ENCODE results near the gene PRKD2. TPM values are rescaled to one million over a fixed set of nuclear protein-coding genes. Genes with fewer than 3 reads are reported as not detected.
"Not testable (repeated sequence)": the region's sequence is repeated elsewhere in the genome, so short reads cannot be mapped to it uniquely, and the experiment has no call there.

The PRKD2 gene
- 41.9 and 43.9 TPM in 2 replicates for total RNA-seq
- long read RNA-seq, partial matches to known transcripts = 5 of 9 reads
- long read RNA-seq, other reads (novel, unspliced or antisense) = 0 of 9 reads

GRCh38 chr19:46717034-46717715 is at the start of gene PRKD2:
Gene PRKD2 (minus strand): TSS chr19:46717114. CDS start chr19:46716370, 744 bp downstream.
- peak within 1 kb of the TSS; percentile 93 for H3K27ac Mint-ChIP-seq (ENCODE audit: unreplicated experiment)
- TF ChIP-seq CTCF (IDR thresholded peaks at IDR 0.05) = no peak
- no peaks in the 10 kb centered on the region for H3K9me3 Mint-ChIP-seq (ENCODE audit: unreplicated experiment)
- peak within 1 kb of the TSS; percentile 93 for H3K4me3 Mint-ChIP-seq (ENCODE audit: unreplicated experiment)
- no peaks in the 10 kb centered on the region for H3K27me3 Mint-ChIP-seq (ENCODE audit: unreplicated experiment)
- peak; percentile 95 for DNase-seq (ENCODE audit: extremely low spot score, unreplicated experiment)
- peaks cover 13% of the 10 kb centered on the region for H3K36me3 Mint-ChIP-seq (ENCODE audit: unreplicated experiment)
- H3K4me1 Mint-ChIP-seq (ENCODE audit: unreplicated experiment) = peaks cover 30% of the 10 kb centered on the region

GRCh38 chr19:46764817-46765291 is 47.9 kb upstream of the PRKD2 start:
- no peak for TF ChIP-seq CTCF (IDR thresholded peaks at IDR 0.05)
- no peak overlapping the region for H3K27ac Mint-ChIP-seq (ENCODE audit: unreplicated experiment)
- H3K4me1 Mint-ChIP-seq (ENCODE audit: unreplicated experiment) = peaks cover 20% of the 10 kb centered on the region
- no peak overlapping the region for H3K4me3 Mint-ChIP-seq (ENCODE audit: unreplicated experiment)
- DNase-seq (ENCODE audit: extremely low spot score, unreplicated experiment) = no peak
- H3K9me3 Mint-ChIP-seq (ENCODE audit: unreplicated experiment) = no peaks in the 10 kb centered on the region
- no peaks in the 10 kb centered on the region for H3K27me3 Mint-ChIP-seq (ENCODE audit: unreplicated experiment)
- H3K36me3 Mint-ChIP-seq (ENCODE audit: unreplicated experiment) = peaks cover 2% of the 10 kb centered on the region

GRCh38 chr19:46762245-46762890 is 45.5 kb upstream of the PRKD2 start:
- Mint-ChIP-seq H3K4me3 (ENCODE audit: unreplicated experiment) (no peak overlapping the region), H3K36me3 (ENCODE audit: unreplicated experiment) (peaks cover 4% of the 10 kb centered on the region), H3K9me3 (ENCODE audit: unreplicated experiment) (no peaks in the 10 kb centered on the region), H3K4me1 (ENCODE audit: unreplicated experiment) (peaks cover 17% of the 10 kb centered on the region), H3K27ac (ENCODE audit: unreplicated experiment) (no peak overlapping the region), H3K27me3 (ENCODE audit: unreplicated experiment) (no peaks in the 10 kb centered on the region)
- DNase-seq (ENCODE audit: extremely low spot score, unreplicated experiment) = no peak
- TF ChIP-seq CTCF (IDR thresholded peaks at IDR 0.05) = no peak

GRCh38 chr19:46761418-46761831 is 44.5 kb upstream of the PRKD2 start:
- Mint-ChIP-seq H3K36me3 (ENCODE audit: unreplicated experiment) (peaks cover 6% of the 10 kb centered on the region), H3K27me3 (ENCODE audit: unreplicated experiment) (no peaks in the 10 kb centered on the region), H3K9me3 (ENCODE audit: unreplicated experiment) (no peaks in the 10 kb centered on the region), H3K4me1 (ENCODE audit: unreplicated experiment) (peaks cover 17% of the 10 kb centered on the region), H3K4me3 (ENCODE audit: unreplicated experiment) (no peak overlapping the region), H3K27ac (ENCODE audit: unreplicated experiment) (peak overlapping the region; percentile 27)
- DNase-seq (ENCODE audit: extremely low spot score, unreplicated experiment) = no peak
- TF ChIP-seq CTCF (IDR thresholded peaks at IDR 0.05) = no peak

- H3K27me3 Mint-ChIP-seq (ENCODE audit: unreplicated experiment); H3K36me3 Mint-ChIP-seq (ENCODE audit: unreplicated experiment); H3K4me3 Mint-ChIP-seq (ENCODE audit: unreplicated experiment); DNase-seq (ENCODE audit: extremely low spot score, unreplicated experiment); H3K9me3 Mint-ChIP-seq (ENCODE audit: unreplicated experiment): not testable (repeated sequence)
- H3K27ac Mint-ChIP-seq (ENCODE audit: unreplicated experiment) = peak overlapping the region; percentile 27
- peaks cover 17% of the 10 kb centered on the region for H3K4me1 Mint-ChIP-seq (ENCODE audit: unreplicated experiment)
These were observed 44.0 kb upstream of the PRKD2 start for GRCh38 chr19:46760897-46761296.

Measured in osteocyte (in vitro differentiated cells).